ENCODE results near the gene ADGRG1.

Gene ADGRG1

DNA sequence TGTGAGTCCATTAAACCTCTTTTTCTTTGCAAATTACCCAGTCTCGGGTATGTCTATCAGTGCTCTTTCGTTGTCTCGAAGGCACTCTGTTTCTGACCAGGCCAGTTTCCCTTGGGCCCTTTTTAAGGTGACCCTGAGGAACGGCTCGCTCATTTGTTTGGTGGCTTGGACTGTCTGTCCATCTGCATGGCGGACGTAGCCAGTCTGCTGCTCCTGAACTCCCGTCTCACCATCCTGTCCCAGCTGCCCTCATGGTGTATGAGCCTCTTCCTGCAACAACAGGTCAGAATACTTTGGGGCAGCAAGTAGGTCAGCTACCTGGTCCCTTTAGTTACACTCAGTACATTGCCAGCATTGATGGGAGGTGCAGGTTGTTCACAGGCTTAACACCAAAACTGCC, 85.2 kb downstream of the ADGRG1 start:
- TF ChIP-seq, protein P1, sequence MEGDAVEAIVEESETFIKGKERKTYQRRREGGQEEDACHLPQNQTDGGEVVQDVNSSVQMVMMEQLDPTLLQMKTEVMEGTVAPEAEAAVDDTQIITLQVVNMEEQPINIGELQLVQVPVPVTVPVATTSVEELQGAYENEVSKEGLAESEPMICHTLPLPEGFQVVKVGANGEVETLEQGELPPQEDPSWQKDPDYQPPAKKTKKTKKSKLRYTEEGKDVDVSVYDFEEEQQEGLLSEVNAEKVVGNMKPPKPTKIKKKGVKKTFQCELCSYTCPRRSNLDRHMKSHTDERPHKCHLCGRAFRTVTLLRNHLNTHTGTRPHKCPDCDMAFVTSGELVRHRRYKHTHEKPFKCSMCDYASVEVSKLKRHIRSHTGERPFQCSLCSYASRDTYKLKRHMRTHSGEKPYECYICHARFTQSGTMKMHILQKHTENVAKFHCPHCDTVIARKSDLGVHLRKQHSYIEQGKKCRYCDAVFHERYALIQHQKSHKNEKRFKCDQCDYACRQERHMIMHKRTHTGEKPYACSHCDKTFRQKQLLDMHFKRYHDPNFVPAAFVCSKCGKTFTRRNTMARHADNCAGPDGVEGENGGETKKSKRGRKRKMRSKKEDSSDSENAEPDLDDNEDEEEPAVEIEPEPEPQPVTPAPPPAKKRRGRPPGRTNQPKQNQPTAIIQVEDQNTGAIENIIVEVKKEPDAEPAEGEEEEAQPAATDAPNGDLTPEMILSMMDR (IDR thresholded peaks at IDR 0.05; ENCODE audit: insufficient read depth, missing control alignments): no peak
- no peak for FAIRE-seq
- no peak for DNase-seq (ENCODE audit: insufficient read length, low spot score)

DNA sequence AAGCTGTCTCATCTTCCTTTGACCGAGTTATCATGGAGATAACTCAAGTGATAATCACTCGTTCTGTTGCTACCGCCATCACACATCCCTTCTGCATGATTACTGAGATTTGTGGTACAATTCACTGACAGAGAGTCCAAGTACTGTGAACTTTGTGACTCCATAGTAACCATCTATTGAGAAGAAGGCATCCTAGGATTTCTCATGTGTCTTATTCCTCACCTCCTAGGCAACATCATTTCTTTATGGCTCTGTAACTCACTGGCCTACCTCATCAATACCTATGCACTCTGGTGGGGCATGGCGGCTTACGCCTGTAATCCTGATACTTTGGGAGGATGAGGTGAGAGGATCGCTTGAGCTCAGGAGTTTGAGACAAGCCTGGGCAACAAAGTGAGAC, 85.6 kb downstream of the ADGRG1 start:
- DNase-seq (ENCODE audit: insufficient read length, low spot score) (no peak), FAIRE-seq (no peak)
- TF ChIP-seq, protein P1 (IDR thresholded peaks at IDR 0.05; ENCODE audit: insufficient read depth, missing control alignments): no peak

Measured in D721Med (cell line).